HAP-1 (cell line): ENCODE results near the gene IL1RAPL1.

Experiments
- DNase-seq, 2 experiments: peaks; one replicate each; pipeline ENCODE4 v3.0.0-alpha.2; 2016 to 2020; ENCODE audit warnings: low spot score in 2 of 2
- H3K27me3 ChIP-seq: fragments of 250-450 bp; sonication (Bioruptor Pico); 2 replicates; pipeline ENCODE4 v1.5.1; 2020; ENCODE audit warnings: low read depth, mild to moderate bottlenecking, moderate library complexity
- H3K36me3 ChIP-seq: fragments of 250-450 bp; sonication (Bioruptor Pico); replicated peaks from 2 replicates; pipeline ENCODE4 v1.5.1; 2020; ENCODE audit warnings: mild to moderate bottlenecking
- H3K4me1 ChIP-seq: fragments of 250-450 bp; sonication (Bioruptor Pico); 2 replicates; pipeline ENCODE4 v1.5.1; 2020; ENCODE audit warnings: mild to moderate bottlenecking
- H3K4me3 ChIP-seq: fragments of 250-450 bp; sonication (Bioruptor Pico); 2 replicates; pipeline ENCODE4 v1.5.1; 2020; ENCODE audit warnings: mild to moderate bottlenecking, moderate library complexity
- H3K9me3 ChIP-seq: fragments of 250-450 bp; sonication (Bioruptor Pico); 2 replicates; pipeline ENCODE4 v1.5.1; 2020; ENCODE audit warnings: mild to moderate bottlenecking, moderate library complexity
- in situ Hi-C: fragments of 300-500 bp; cut with MboI; formaldehyde crosslinking; loops from 3 replicates; pipeline ENCODE4 v1.14.3; 2020; ENCODE audit warnings: low sequenced_read_pairs, inconsistent platforms, mixed read lengths

The IL1RAPL1 gene

GRCh38 chrX:29876733-29877132 lies 1289.5 kb downstream of the IL1RAPL1 start:
- peak in 1 of 2 experiments; percentile 31 for DNase-seq
- no peaks in the 10 kb centered on the region for H3K9me3 ChIP-seq
- H3K4me3 ChIP-seq = no peak overlapping the region
- in situ Hi-C loops = no loop called here
- no peaks in the 10 kb centered on the region for H3K36me3 ChIP-seq
- peaks cover 46% of the 10 kb centered on the region for H3K4me1 ChIP-seq
- H3K27me3 ChIP-seq = no peaks in the 10 kb centered on the region

- Histone ChIP-seq H3K9me3 (no peaks in the 10 kb centered on the region), H3K4me1 (peaks cover 46% of the 10 kb centered on the region), H3K4me3 (no peak overlapping the region), H3K36me3 (no peaks in the 10 kb centered on the region), H3K27me3 (no peaks in the 10 kb centered on the region)
- in situ Hi-C loops = no loop called here
- DNase-seq = no peak
Measured at GRCh38 chrX:29880977-29881376, 1293.7 kb downstream of the IL1RAPL1 start.

GRCh38 chrX:29890004-29890403 lies 1302.8 kb downstream of the IL1RAPL1 start:
- Histone ChIP-seq H3K4me1 (peaks cover 10% of the 10 kb centered on the region), H3K9me3 (no peaks in the 10 kb centered on the region), H3K4me3 (no peak overlapping the region), H3K27me3 (no peaks in the 10 kb centered on the region), H3K36me3 (no peaks in the 10 kb centered on the region)
- in situ Hi-C loops = no loop called here
- no peak for DNase-seq

- no peaks in the 10 kb centered on the region for H3K9me3 ChIP-seq
- DNase-seq = no peak
- no peaks in the 10 kb centered on the region for H3K27me3 ChIP-seq
- H3K4me3 ChIP-seq = no peak overlapping the region
- H3K4me1 ChIP-seq = peaks cover 10% of the 10 kb centered on the region
- in situ Hi-C loops = no loop called here
- no peaks in the 10 kb centered on the region for H3K36me3 ChIP-seq
Measured at GRCh38 chrX:29890646-29891200, 1303.5 kb downstream of the IL1RAPL1 start.

GRCh38 chrX:29902004-29902403 lies 1314.8 kb downstream of the IL1RAPL1 start:
- H3K9me3 ChIP-seq = no peaks in the 10 kb centered on the region
- H3K4me3 ChIP-seq = no peak overlapping the region
- no peaks in the 10 kb centered on the region for H3K27me3 ChIP-seq
- no peak for DNase-seq
- in situ Hi-C loops = no loop called here
- H3K36me3 ChIP-seq = no peaks in the 10 kb centered on the region
- peaks cover 4% of the 10 kb centered on the region; the same call in 1 of the 2 replicates for H3K4me1 ChIP-seq

GRCh38 chrX:29903360-29903759 lies 1316.1 kb downstream of the IL1RAPL1 start:
- Histone ChIP-seq H3K4me3 (no peak overlapping the region), H3K36me3 (no peaks in the 10 kb centered on the region), H3K9me3 (no peaks in the 10 kb centered on the region), H3K4me1 (peaks cover 4% of the 10 kb centered on the region; the same call in 1 of the 2 replicates), H3K27me3 (no peaks in the 10 kb centered on the region)
- in situ Hi-C loops = no loop called here
- DNase-seq = peak in 1 of 2 experiments; percentile 36

- in situ Hi-C loops = no loop called here
- Histone ChIP-seq H3K9me3 (no peaks in the 10 kb centered on the region), H3K27me3 (no peaks in the 10 kb centered on the region), H3K4me1 (peaks cover 3% of the 10 kb centered on the region; the same call in 1 of the 2 replicates), H3K4me3 (no peak overlapping the region), H3K36me3 (no peaks in the 10 kb centered on the region)
- peak in 1 of 2 experiments; percentile 39 for DNase-seq
Measured at GRCh38 chrX:29911673-29912072, 1324.4 kb downstream of the IL1RAPL1 start.

- Histone ChIP-seq H3K36me3 (no peaks in the 10 kb centered on the region), H3K9me3 (no peaks in the 10 kb centered on the region), H3K27me3 (no peaks in the 10 kb centered on the region), H3K4me1 (peaks cover 3% of the 10 kb centered on the region; the same call in 1 of the 2 replicates), H3K4me3 (no peak overlapping the region)
- in situ Hi-C loops = no loop called here
- DNase-seq = no peak
Measured at GRCh38 chrX:29913647-29914046, 1326.4 kb downstream of the IL1RAPL1 start.

- Histone ChIP-seq H3K9me3 (no peaks in the 10 kb centered on the region), H3K27me3 (no peaks in the 10 kb centered on the region), H3K4me1 (peaks cover 19% of the 10 kb centered on the region), H3K36me3 (no peaks in the 10 kb centered on the region), H3K4me3 (no peak overlapping the region)
- DNase-seq = no peak
- in situ Hi-C loops = no loop called here
Measured at GRCh38 chrX:29922607-29923006, 1335.4 kb downstream of the IL1RAPL1 start.

GRCh38 chrX:29926056-29926455 lies 1338.8 kb downstream of the IL1RAPL1 start:
- no peaks in the 10 kb centered on the region for H3K27me3 ChIP-seq
- H3K36me3 ChIP-seq = no peaks in the 10 kb centered on the region
- in situ Hi-C loops = no loop called here
- no peak overlapping the region for H3K4me3 ChIP-seq
- H3K9me3 ChIP-seq = no peaks in the 10 kb centered on the region
- H3K4me1 ChIP-seq = peaks cover 6% of the 10 kb centered on the region
- DNase-seq = no peak

GRCh38 chrX:29926659-29927058 lies 1339.4 kb downstream of the IL1RAPL1 start:
- H3K36me3 ChIP-seq = no peaks in the 10 kb centered on the region
- no peaks in the 10 kb centered on the region for H3K9me3 ChIP-seq
- in situ Hi-C loops = no loop called here
- no peak for DNase-seq
- H3K27me3 ChIP-seq = no peaks in the 10 kb centered on the region
- peaks cover under 1% of the 10 kb centered on the region; the same call in 1 of the 2 replicates for H3K4me1 ChIP-seq
- no peak overlapping the region for H3K4me3 ChIP-seq

- no peaks in the 10 kb centered on the region for H3K9me3 ChIP-seq
- DNase-seq = peak in 1 of 2 experiments; percentile 24
- in situ Hi-C loops = no loop called here
- no peak overlapping the region for H3K4me3 ChIP-seq
- peaks cover 40% of the 10 kb centered on the region for H3K4me1 ChIP-seq
- no peaks in the 10 kb centered on the region for H3K27me3 ChIP-seq
- no peaks in the 10 kb centered on the region for H3K36me3 ChIP-seq
Measured at GRCh38 chrX:29935455-29935854, 1348.2 kb downstream of the IL1RAPL1 start.

- in situ Hi-C loops = no loop called here
- no peaks in the 10 kb centered on the region for H3K9me3 ChIP-seq
- DNase-seq = no peak
- peaks cover 29% of the 10 kb centered on the region for H3K4me1 ChIP-seq
- no peaks in the 10 kb centered on the region for H3K36me3 ChIP-seq
- H3K27me3 ChIP-seq = no peaks in the 10 kb centered on the region
- H3K4me3 ChIP-seq = no peak overlapping the region
Measured at GRCh38 chrX:29940750-29941149, 1353.5 kb downstream of the IL1RAPL1 start.

- no peaks in the 10 kb centered on the region for H3K9me3 ChIP-seq
- no peak for DNase-seq
- no peaks in the 10 kb centered on the region for H3K36me3 ChIP-seq
- peaks cover 23% of the 10 kb centered on the region for H3K4me1 ChIP-seq
- in situ Hi-C loops = no loop called here
- H3K27me3 ChIP-seq = no peaks in the 10 kb centered on the region
- no peak overlapping the region for H3K4me3 ChIP-seq
Measured at GRCh38 chrX:29941287-29941686, 1354.0 kb downstream of the IL1RAPL1 start.

- 0 out of 2 replicates have a peak, but pooled peaks cover 2% of the 10 kb centered on the region for H3K4me1 ChIP-seq
- no peak overlapping the region for H3K4me3 ChIP-seq
- no peaks in the 10 kb centered on the region for H3K36me3 ChIP-seq
- no peaks in the 10 kb centered on the region for H3K9me3 ChIP-seq
- in situ Hi-C loops = no loop called here
- DNase-seq = no peak
- H3K27me3 ChIP-seq = no peaks in the 10 kb centered on the region
Measured at GRCh38 chrX:29947225-29947624, 1360.0 kb downstream of the IL1RAPL1 start.
